ENCODE results near the gene SUGCT. TPM values are rescaled to one million over a fixed set of nuclear protein-coding genes. Genes with fewer than 3 reads are reported as not detected.
"Not testable (repeated sequence)": the region's sequence is repeated elsewhere in the genome, so short reads cannot be mapped to it uniquely, and the experiment has no call there.

Gene SUGCT
- total and polyA plus RNA-seq, 8 donors, result 0.87 to 8.0 (median 2.9) TPM; not detected in 1

- H3K27me3 ChIP-seq, result no peaks in the 10 kb centered on the region
- H3K36me3 ChIP-seq, result no peaks in the 10 kb centered on the region
- no peak overlapping the region for H3K27ac ChIP-seq
- H3K9me3 ChIP-seq, result no peaks in the 10 kb centered on the region
- no peaks in the 10 kb centered on the region for H3K4me1 ChIP-seq
- no peak for DNase-seq
- WGBS, 5 donors, result 77 to 96% (median 89%) methylated on average over 2 of the region's 2 CpGs
- H3K4me3 ChIP-seq, result no peak overlapping the region
- no peak for TF ChIP-seq POLR2AphosphoS5 (IDR thresholded peaks at IDR 0.05)
- intact Hi-C loops (cut with DNase I; ENCODE audit: low total_unique reads), result no loop called here
Measured at GRCh38 chr7:40162516-40162915, 27.7 kb downstream of the SUGCT start.

- intact Hi-C loops (cut with DNase I; ENCODE audit: low total_unique reads), result no loop called here
- Histone ChIP-seq H3K9me3 (no peaks in the 10 kb centered on the region), H3K4me3 (no peak overlapping the region), H3K27ac (no peak overlapping the region), H3K27me3 (no peaks in the 10 kb centered on the region), H3K4me1 (no peaks in the 10 kb centered on the region), H3K36me3 (no peaks in the 10 kb centered on the region)
- 48 to 71% (median 58%) methylated on average over 1 of the region's 1 CpG for WGBS, 5 donors
- DNase-seq, result peak in 1 of 2 donors; percentile 2
- TF ChIP-seq POLR2AphosphoS5 (IDR thresholded peaks at IDR 0.05) (no peak), POLR2A (IDR thresholded peaks at IDR 0.05) (no peak), CTCF (IDR thresholded peaks at IDR 0.05) (no peak), EP300 (IDR thresholded peaks at IDR 0.05) (no peak)
Measured at GRCh38 chr7:40165216-40165615, 30.4 kb downstream of the SUGCT start.

GRCh38 chr7:40167291-40167690 is 32.5 kb downstream of the SUGCT start:
- Histone ChIP-seq H3K4me3 (no peak overlapping the region), H3K27ac (no peak overlapping the region), H3K9me3 (no peaks in the 10 kb centered on the region), H3K4me1 (no peaks in the 10 kb centered on the region), H3K36me3 (no peaks in the 10 kb centered on the region), H3K27me3 (no peaks in the 10 kb centered on the region)
- 86 to 100% (median 94%) methylated on average over 2 to 3 of the region's 3 CpGs for WGBS, 5 donors
- TF ChIP-seq POLR2AphosphoS5 (IDR thresholded peaks at IDR 0.05) (no peak), CTCF (IDR thresholded peaks at IDR 0.05) (no peak), EP300 (IDR thresholded peaks at IDR 0.05) (no peak), POLR2A (IDR thresholded peaks at IDR 0.05) (no peak)
- intact Hi-C loops (cut with DNase I; ENCODE audit: low total_unique reads), result no loop called here
- DNase-seq, result no peak

- intact Hi-C loops (cut with DNase I; ENCODE audit: low total_unique reads); H3K4me1 ChIP-seq; H3K36me3 ChIP-seq; H3K27me3 ChIP-seq; H3K27ac ChIP-seq; DNase-seq; H3K4me3 ChIP-seq; H3K9me3 ChIP-seq: not testable (repeated sequence)
- 91 to 97% (median 95%) methylated on average over 3 of the region's 3 CpGs for WGBS, 5 donors
Measured at GRCh38 chr7:40168266-40168665, 33.5 kb downstream of the SUGCT start.

GRCh38 chr7:40173121-40173520 is 38.3 kb downstream of the SUGCT start:
- 85 to 92% (median 90%) methylated on average over 10 to 13 of the region's 13 CpGs for WGBS, 5 donors
- H3K36me3 ChIP-seq; DNase-seq; H3K27ac ChIP-seq; H3K27me3 ChIP-seq; H3K4me1 ChIP-seq; intact Hi-C loops (cut with DNase I; ENCODE audit: low total_unique reads); H3K9me3 ChIP-seq; H3K4me3 ChIP-seq: not testable (repeated sequence)

- H3K4me1 ChIP-seq; H3K27ac ChIP-seq; H3K9me3 ChIP-seq; H3K4me3 ChIP-seq; DNase-seq; intact Hi-C loops (cut with DNase I; ENCODE audit: low total_unique reads); H3K36me3 ChIP-seq; H3K27me3 ChIP-seq: not testable (repeated sequence)
- WGBS, 5 donors, result 81 to 94% (median 92%) methylated on average over 6 of the region's 6 CpGs
Measured at GRCh38 chr7:40175256-40175655, 40.5 kb downstream of the SUGCT start.

All from stomach (tissue), 9 donors.